GM10847 (cell line): ENCODE measurements around the gene WWC2.

Source experiments
- POLR2A ChIP-seq: IDR thresholded peaks from 2 replicates; pipeline ENCODE4 v1.6.1; 2011; ENCODE audit not compliant: insufficient read length; ENCODE audit errors: extremely low read depth

WWC2 gene

DNA sequence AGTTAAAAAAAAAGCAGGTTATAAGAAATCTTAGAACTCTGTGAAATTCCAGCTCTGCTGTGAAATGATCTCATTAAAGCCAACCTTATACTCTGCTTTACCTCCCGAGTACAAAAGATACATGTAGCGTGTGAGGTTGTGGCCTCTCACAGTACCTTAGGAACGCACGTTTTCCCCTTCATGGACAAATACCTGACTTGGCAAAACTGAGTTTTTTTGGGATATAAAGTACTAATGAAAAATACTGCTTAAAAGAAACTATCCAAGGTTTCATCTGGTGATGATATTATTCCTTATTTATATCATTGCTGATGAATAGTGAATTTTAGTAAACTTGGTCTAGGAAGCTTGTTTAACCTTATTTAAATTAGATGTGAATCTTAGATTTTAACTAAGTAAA, 48.9 kb downstream of the WWC2 start:
- no peak for TF ChIP-seq POLR2A

- no peak for TF ChIP-seq POLR2A
Measured at GRCh38 chr4:183149616-183150539, 50.8 kb downstream of the WWC2 start.

DNA sequence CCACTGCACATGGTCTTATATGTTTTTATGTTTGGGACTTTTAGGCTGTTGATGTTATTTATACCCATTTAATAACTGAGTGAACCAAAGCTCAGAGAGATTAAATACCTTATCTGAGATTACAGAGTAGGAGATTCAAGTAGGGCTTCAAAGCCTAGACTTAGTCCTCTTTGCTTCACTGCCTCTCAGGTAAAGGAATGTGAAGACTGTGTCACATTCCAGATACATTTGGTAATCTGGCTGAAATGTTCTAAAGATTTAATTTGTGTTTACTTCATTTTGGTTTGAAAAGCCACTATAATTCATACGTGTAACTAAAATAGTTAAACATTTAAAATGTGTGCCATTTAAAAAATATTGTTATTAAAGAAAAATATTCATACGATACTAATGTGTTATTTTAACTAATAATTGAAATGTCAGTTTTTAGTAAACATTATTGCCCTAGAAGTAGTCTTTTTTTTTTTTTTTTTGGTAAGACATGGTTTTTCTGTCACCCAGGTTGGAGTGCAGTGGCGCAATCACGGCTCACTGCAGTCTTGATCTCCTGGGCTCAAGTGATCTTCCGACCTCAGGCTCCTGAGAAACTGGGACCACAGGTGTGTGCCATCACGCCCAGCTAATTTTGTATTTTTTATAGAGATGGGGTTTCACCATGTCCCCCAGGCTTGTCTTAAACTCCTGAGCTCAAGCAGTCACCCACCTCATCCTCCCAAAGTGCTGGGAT, 54.3 kb downstream of the WWC2 start:
- no peak for TF ChIP-seq POLR2A

DNA sequence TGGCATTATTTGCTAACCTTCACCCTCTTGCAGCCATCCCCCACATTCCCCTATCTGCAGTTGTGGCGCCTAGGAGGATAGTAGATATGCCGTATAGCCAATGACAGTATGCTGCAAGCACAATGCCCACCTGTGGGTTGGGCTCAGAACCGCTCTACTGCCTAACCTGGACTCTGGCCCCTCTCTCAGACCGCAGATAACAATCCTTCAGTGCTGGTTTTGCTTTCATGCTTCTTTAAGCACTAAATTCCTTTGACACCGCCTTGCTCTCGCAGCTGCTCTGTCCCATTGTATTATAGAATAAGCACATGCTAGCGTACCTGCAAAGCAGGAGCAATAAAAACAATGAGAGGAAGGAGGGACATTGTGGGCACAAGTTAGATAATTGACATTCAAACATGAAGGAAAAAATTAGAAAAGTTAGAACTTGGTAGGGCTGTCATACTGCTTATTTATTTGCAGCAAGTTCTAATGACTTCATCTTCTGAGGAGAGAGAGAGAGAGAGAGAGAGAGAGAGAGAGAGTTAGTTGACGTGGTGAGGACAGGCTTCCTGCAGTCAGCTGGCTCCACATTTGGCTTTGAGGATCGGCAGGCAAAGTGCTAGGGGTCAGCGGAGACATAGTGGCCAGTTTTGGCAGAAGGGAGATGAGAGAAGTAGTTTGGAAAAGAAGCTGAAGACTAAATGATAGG, 55.8 kb downstream of the WWC2 start:
- no peak for TF ChIP-seq POLR2A

DNA sequence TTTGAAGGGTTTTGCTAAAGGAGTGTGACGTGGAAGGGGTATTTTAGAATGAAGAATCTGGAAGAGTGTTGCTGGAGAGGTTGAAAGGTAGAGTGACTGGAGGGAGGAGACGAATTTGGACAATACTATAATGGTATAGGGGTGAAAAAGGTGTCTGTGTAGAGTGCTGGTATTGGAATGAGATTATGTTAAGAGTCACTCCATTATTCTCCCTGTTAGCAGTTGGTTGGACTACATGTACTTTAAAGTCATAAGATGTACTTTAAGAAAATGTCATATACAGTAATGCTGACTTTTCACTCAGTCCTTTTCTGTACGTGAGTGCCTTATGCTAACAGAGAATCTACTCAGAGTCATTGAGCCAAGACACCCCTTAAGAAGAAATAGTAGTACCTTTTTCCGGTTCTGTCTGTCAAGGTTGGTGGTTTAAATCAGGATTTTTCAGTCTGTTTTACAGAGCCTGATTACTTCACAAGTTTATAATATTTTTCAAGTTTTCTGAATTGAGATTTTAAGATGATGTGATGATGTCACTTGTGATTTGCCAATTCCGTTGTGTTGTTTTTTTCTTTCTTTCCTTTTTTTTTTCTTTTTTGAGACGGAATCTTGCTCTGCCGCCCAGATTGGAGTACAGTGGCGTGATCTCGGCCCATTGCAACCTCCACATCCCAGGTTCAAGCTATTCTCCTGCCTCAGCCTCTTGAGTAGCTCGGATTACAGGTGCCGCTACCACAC, 56.6 kb downstream of the WWC2 start:
- TF ChIP-seq POLR2A, result no peak

- TF ChIP-seq POLR2A, result no peak
Measured at GRCh38 chr4:183157215-183157614, 58.2 kb downstream of the WWC2 start.

DNA sequence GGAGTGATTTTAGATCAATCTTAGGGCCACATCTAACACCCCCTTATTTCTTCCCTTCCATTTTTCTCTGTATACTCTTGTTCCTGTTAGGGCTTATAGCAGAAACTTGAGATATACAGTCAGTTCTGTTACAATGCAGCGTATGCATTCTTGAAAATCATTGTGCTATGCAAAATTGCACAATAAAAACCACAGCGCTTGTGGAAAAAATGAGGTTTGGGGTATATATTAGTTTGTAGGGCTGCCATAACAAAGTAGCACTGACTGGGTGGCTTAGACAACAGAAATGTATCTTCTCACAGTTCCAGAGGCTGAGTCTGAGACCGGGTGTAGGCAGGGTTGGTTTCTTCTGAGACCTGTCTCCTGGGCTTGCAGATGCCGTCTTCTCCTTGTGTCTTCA, 59.0 kb downstream of the WWC2 start:
- no peak for TF ChIP-seq POLR2A

DNA sequence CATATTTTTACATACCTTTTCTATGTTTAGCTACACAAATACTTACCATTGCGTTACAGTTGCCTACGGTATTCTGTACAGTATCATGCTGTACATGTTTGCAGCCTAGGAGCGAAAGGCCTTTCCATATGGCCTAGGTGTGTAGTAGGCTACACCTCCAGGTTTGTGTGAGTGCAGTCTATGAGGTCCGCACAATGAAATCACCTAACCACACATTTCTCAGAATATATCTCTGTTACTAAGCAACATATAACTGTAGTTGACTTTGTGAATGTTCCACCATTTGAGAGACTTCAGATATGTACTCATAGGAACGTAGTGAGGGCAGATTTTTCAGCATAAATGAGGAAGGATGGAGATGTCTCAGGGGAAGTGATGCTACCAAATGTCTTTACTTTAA, 62.6 kb downstream of the WWC2 start:
- no peak for TF ChIP-seq POLR2A

- TF ChIP-seq POLR2A, result no peak
Measured at GRCh38 chr4:183163135-183163534, 64.1 kb downstream of the WWC2 start.

DNA sequence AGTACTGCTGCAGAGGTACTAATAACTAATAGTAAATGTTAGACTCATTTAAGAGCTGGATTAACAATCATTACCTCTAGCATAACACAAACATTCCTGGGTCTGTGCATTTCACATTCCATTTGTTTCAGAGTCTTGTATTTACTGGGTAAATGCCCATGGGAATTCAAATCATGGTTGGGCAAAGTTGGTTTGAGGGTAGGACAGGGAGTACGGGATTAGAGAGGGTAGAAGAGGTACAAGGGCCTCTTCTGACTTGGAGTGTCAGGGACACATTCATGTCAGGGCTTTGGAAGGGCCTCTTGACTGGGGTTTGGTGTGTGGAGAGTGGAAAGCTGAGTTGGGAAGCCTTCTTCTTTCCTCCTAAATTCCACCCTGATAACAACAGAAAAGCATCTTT, 65.9 kb downstream of the WWC2 start:
- no peak for TF ChIP-seq POLR2A

DNA sequence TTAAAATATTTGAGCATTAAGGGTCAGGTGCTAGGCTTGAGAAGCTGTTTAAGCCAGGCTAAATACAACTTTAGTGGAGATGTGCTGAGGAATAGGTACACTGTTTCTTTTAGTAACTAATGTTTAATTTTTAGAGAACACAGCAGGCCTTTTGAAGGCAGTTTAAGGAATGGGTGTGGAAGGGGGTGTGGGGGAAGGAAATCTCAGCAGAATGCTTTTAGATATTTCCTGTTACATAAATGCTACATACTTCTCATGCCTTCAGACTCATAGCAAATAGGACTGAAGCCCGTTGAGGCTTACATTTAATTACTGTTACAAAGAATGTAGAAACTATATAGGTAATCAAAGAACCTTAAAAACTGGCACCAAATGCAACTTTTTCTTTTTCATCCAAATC, 66.3 kb downstream of the WWC2 start:
- no peak for TF ChIP-seq POLR2A

- no peak for TF ChIP-seq POLR2A
Measured at GRCh38 chr4:183170894-183171293, 71.8 kb downstream of the WWC2 start.

GRCh38 chr4:183171484-183172267, 72.6 kb downstream of the WWC2 start:
- no peak for TF ChIP-seq POLR2A

GRCh38 chr4:183172881-183173280, 73.8 kb downstream of the WWC2 start:
- no peak for TF ChIP-seq POLR2A

DNA sequence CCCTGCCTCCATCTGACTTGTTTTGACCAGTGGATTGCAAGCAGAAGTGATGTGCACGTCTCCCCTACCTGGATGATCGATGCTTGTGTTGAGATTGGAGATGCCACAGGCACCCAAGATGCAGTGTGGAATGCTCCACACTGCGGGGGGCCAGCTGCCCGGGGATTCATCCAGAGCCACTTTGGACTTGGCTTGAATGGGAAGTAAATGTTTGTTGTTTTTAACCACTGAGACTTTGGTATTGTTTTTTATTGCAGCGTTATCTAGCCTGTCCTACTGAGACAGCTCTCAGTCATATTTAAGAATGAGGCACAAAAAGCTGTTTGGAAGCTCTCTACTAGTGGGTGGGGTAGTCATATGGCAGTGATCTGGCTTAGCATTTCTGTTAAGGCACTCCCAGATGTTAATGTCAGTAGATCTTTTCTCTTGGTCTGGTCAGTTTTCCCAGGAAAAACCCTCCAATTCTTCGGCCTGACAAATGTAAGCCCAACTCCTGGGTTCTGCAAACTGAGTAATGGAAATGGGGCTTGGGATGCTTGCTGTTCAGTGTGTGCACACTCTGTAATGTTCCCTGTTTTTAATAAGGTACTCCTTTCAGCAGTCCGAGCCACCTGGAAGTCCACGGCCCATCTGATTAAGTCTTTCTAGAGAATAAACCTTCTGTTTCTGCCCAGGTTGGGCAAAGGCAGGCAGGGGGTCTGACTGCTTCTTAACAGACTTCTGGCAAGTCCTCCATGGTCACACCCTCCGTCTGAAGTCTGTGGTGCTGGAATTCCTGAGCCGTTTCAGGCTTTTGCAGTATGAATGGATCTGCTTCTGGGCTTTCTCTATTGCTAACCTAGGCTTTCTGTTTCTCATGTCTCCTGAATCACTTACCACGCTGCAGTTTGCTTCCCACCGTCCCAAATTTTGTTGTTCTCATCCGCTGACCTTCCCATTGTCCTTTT, 74.8 kb downstream of the WWC2 start:
- TF ChIP-seq POLR2A, result no peak
